Right hindlimb (tissue), 1 donor: ENCODE data around the gene FOXP1.

Experiments used
- DNase-seq: peaks from one replicate; pipeline ENCODE4 v3.0.0-alpha.2; 2018

Gene FOXP1

DNA sequence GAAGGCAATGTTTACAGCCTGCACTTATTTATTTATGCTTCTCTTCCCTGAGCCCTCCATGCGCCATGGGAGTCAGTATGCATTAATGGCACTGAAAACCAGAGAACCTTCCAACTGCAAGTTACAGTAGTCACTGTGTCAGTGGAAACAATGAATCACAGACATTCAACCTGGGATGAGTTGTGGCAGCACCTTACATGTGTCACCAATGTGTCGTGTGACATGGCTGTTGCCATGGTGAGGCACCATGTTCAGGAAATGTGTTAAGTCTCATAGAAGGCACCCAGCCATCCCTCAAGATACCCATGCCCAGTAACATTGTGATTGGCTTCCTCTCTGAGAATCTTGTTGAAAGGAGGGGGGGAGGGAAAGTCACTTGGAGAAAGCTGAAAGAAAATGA is 105.0 kb downstream of the FOXP1 start:
- no peak for DNase-seq

DNA sequence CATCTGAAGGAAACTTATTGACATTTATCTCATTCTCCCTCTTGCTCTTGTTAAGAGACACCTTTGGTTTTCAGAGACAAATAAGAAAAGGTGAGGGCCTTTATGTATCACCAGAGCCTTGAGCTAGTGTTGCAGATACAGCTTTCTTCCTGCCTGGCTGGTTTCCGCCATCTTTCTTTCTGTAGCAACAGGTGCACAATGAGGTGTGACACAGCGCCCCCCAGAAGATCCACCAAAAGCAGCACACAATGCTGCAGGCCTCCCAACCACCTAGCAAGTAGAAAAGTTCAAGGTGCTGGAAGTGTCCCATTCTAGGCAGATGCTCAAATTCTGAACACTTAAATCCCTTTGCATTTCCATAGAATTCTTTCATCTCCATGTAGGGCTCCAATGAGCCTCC is 106.6 kb downstream of the FOXP1 start:
- no peak for DNase-seq

DNA sequence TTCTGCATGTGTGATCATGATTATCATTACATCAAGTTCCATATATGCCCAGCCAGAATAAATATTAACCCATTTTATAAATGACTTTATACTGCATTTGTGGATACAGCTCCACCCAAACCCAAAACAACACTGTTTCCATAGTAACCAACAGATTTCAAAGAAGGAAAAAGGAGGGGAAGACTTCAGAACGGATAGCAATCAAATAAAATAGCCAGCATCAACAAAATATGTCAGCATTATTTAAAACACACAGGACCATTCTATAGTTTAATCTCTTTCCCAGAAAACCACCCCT is 114.4 kb downstream of the FOXP1 start:
- no peak for DNase-seq

DNA sequence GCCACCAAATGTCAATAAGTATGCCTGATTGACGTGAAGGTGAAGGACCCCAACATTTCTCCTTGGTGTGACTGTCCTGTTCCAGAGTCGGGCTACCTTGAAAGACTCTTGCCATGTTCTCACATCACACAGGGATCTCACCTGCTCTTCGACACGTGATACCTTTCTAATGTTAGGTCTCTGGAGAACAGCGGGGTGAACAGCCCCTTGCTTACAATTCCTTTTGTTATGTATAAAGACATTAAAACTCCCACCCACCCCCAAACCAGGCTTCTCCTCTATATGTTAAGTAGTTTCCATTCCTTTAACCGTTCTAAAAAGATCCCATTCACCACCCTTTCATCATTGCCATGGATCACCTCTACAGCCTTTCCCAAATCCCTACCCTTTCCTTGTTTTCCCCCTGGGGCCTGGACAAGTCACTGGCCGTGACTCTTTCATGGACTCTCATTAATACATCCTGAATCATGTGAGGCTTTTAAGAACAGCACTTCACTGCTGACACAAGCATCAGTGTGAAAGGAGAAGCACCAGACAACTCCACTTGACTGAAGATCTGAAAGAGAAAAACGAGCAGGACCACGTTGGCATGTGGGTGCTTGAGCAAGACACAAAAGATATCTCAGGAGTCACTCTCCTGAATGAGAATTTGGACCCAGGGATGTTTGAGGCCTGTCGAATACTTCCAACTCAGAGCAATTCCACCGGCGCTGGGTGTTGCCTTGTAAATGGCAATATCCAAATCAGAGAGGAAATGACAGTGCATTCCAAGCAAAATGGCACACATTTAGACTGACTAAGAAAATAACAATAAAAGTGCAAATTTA is 115.0 kb downstream of the FOXP1 start:
- DNase-seq, result no peak

DNA sequence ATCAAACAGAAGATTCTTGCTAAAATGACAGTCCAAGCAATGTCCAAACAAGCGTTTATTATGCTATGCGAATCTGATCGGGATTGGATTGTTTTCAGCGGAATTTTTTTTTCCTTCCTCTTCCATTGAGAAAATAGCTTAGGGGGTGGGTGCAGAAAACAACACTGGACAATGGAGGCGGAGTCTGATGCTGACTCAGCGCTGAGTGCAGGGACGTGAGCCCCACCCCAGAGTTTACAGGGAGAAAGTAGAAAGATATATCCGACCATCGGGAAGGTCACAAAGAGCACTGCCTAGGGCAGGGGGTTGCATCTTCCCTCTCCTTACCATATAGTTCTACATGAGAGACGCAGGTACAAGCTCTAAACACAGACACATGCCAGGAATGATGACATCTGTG is 117.0 kb downstream of the FOXP1 start:
- no peak for DNase-seq

DNA sequence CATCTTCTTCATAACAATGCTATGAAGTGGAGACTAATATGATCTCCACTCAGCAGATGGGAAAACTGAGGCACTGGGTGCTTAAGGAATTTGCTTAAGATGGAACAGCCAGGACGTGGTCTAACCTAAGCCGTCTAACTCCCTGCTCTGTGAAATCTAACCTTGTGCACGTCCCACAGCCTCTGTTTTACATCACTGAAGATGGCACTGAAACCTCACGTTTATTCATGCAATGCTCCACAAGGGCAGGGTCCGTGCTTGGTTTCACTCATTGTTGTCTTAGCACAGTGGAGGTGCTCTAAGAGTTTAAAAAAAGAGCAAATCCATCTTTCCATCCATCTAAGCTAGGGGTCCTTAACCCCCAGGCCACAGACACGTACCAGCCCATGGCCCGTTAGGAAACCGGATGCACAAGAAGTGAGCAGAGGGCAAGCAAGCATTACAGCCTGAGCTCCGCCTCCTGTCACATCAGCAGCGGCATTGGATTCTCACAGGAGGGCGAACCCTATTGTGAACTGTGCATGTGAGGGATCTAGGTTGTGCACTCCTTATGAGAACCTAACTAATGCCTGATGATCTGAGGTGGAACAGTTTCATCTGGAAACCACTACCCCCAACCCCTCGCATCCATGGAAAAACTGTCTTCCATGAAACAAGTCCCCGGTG is 118.0 kb downstream of the FOXP1 start:
- DNase-seq, result no peak

DNA sequence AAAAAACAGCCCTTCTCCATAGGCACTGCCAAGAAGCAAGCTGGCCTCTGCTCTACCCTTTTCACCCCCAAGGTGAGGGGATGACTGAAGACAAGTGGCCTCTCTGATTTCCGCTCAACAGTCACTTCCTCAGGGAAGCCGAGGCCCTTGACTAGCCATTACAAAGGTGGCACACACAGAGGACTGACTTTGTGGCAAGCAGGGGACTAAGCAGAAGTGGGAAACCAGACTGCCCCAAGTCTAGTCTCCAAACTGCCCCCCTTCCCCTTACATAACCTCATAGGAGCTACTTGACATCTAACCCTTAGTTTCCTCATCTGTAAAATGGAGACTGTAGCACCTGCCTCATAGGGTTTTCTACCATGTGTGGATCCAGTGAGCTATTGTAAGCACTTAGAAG is 118.9 kb downstream of the FOXP1 start:
- DNase-seq, result no peak

DNA sequence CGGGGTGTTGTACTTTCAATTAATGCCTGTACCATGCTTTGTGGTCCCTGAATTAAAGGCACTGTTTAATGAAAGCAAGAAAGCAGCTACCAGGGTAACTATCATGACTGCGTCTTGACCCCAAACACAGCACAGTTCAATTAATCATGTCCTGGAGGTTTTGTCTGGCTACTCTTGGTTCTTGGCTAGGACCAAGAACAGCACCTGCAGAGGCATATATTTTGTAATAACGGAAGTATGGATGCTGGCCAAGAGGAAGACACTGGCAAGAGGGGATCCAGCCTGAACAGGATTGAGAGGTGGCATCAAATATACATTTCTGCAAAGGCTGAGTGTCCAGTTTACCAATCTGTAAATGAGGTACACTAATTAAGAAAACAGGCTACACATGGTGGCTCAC is 119.9 kb downstream of the FOXP1 start:
- no peak for DNase-seq

DNA sequence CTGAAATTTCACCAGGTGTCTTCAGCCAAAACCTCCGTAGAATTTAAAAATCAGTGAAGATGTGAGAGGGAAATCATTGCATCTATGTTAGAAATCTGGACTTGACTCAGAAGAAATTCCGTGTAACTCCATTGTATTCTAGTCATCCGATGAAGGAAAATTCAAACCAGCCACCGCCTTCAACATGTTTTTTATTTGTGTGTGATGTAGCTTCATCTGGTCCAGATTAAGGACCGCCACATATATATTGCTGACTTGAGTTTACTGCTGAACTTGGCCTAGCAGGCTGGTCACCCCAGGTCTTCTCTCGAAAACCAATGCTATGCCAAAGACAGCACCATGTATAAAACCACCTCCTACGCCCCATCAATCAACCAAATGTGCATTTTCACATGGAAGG is 120.9 kb downstream of the FOXP1 start:
- DNase-seq, result no peak

DNA sequence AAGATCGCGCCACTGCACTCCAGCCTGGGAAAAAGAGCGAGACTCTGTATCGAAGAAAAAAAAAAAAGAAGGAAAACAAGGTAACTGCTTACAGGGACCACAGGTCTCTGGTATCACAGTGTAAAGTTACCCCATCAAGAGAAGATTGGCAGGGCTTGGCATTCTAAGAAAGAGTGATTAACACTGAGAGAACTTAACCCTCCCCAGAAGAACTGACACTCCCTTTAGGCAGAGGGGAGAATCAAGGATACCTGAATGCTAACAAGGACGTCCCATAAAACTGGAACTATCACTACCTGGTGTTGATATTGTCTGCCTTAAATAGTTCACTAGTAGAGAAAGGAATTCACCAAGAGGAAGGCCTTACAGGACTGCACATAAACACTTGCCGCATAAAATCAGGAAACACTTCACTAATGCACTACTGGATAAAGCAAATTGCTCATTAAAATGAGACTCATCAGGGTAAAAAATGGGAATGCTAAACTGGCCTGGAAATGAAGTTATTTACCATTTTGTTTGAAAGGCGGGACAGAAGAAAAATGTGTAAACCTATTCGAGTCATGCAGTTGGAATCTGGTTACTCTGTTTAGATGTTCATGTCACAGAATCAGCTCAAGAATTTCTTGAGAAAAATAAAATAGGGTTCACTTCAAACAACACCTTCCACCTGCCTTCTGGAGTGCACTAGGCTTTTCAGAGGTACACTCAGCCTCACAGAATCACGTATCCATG is 121.6 kb downstream of the FOXP1 start:
- no peak for DNase-seq

DNA sequence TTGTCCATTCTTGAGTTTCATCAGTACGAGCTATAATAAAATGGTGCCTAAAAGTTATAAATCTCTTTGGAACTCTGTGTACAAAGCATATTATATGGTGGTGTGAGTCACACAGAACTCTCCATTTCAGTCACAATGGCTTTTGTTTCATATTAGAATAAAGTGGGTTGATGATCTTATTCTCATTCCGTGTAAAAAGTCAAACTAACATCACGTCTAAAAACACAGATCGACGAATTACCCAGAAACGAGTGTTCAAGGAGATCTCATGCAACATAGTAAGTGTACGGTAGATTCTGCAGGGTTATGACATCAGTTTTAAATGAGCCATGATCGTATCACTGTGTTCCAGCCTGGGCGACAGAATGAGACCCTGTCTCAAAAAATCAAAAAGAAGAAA is 122.4 kb downstream of the FOXP1 start:
- DNase-seq, result no peak

DNA sequence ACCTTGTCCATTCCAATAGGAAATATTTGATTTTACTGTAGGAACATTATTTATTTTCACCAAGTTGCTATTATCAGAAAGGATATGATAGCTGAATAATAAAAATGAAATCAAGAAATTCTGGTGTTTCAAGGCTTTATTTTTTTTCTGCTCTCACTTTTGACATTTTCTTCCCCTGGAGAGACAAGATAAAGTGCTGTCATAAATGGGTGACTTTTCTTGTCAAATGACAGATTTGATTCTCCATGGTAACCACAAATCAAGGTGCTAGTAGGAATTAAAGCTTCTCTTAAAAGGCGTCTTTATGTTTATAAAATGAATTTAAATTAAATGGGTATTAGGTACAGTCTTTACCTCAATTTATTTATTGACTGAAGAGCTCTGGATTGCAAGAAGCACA is 124.6 kb downstream of the FOXP1 start:
- DNase-seq, result no peak

DNA sequence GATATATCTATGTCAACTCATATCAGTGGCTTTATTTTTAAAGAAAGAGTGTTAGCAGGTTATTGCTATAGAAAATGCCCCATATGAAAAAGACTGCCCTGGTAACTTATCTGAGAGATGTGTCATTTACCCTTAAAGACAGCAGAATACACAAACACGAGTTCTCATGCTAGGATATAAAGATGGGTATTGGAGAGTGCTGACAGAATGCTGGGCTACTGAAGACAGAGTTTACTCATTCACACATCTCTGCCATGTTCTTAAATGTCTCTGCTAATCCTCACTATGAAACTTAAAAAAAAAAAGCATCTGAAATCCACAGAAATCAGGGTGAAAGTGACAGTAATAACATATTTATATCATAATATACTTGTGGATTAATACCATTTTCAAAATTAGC is 126.7 kb downstream of the FOXP1 start:
- no peak for DNase-seq

DNA sequence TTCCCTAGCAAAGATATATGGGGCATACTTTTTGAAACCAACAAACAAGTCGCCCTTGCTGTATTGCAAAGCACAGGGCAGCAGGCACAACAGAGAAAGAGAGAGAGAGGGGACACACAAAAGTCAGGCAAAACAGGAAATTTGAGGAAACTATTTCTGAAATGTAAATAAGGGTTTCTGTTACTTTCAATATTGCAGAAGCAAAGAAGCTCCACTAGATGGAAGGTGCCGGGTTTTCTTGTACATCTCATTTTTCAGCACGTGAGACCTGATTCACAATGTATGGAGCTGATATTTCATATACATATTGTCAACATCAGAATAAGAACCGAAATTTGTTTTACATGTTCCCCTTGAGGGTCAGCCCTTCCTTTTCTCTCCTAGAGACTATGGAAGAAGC is 127.4 kb downstream of the FOXP1 start:
- no peak for DNase-seq

DNA sequence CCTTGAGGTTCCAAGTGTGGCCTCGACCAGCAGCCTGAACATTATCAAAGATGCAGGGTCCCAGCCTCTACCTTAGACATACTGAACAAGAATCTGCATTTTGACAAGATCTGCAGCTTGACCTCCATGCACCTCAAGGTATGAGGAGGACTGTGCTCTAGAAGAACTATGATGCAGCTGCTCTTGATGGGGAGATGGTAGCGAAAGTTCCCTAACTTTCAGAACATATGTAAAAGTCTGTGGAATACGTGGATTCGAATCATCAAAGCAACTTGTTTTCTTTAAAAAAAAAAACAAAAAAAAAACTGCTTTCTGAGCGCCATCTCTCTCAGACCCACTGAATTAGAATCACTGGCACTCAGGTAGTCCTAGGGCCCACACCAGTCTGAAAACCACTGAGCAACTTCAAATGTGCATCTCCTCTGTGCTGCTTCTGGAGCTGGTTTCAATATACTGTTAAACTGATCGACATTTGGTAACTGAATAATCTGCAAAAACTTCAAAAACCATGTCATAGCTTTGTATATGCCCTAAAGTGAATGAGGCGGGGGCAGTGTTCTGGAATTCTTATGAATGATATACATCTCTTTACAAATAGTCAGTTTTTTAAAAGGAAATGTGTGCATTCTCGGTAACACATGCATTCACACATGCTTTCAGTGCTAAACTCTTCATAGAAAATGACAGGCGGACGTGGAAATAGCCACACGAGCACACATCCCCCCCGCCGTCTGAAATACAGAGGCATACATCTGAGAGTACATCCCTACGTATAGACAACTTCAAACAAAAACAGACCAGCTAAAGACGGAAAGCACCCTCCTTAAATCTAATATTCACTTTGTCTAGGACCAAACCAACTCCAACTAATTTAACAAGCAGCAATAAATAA is 128.8 kb downstream of the FOXP1 start:
- no peak for DNase-seq

DNA sequence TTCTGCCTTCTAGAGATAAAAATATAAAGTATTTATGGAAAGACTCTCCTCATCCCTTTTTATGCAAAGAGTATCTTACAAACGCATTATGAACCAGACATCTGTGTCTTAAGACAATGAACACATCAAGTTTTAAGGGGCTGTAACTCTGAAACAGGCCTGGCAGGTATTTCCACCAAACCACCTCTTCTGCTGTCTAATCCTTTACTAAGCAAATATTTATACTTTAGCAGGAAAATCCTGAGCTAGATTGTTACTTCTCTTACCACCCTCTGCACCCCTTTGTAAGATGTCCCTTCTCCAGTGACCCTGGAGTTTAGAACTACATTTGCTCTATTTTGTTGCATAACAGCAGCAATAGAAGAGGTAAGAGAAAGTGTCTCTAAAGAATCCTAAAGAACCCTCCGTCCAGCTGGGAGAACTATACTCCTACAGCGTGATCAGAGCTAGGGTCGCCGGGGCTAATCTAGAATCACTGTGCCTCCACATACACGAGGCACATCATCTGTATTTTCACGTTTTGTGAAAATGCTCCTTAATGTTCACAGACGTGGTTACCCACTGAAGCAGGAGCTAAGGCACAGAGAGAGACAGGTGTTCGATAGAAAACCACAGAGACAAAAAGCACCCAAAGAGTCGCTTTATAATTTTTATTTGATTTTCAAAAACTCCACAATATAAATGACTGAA is 129.6 kb downstream of the FOXP1 start:
- DNase-seq, result no peak

DNA sequence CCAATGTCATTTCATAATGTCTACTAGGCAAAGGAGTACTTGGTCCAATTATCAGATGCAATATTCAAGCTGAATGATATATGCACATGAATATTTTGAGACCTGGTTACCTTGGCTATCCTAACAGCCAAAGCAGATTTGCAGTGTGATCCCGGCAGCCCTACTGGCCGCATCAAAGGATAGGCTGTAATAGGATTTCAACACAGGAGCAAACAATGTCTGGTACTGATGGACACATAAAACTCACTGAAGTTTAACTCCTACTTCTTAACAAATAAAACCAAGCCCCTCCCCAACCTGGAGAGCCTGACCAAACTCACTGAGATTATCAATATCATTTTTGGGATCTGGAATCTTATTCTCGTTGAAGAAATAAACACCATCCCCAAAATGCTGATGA is 130.2 kb downstream of the FOXP1 start:
- DNase-seq, result no peak

DNA sequence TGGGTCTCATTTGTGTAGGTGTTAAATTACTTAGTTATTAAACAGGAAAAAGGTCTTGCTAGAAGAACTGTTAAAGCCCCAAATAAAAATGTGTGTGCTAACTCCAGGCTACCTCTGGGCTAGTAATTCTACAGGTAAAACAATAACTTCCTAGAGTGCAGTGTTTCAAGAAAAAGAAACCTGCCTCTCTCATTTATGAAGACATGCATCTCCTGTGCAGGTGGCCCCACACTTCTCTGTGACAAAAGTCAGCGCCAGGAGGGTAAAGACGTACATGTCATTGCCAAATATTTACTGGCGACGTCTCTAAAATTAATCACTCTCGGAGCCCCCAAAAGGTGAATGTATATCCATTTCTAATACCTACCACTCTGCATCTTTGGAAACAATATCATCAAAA is 131.7 kb downstream of the FOXP1 start:
- DNase-seq, result no peak

DNA sequence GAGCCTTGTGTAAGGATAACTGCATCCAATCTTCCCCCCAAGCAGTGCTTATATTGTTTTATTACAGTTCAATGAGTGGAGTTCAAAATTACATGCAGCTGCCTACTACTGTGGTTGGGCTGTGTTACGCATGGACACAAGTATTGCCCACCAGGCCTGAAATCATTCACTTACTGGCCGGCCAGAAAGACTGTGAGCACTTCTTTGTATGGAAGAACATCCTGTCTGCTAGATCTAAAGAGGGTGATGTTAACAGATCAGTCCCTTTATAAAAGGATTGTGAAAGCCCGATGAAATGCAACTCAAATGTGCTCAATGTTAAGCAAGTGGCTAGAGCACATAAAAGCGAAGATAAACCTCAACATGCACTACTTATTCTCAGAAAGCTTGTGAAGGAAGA is 132.5 kb downstream of the FOXP1 start:
- DNase-seq, result no peak

DNA sequence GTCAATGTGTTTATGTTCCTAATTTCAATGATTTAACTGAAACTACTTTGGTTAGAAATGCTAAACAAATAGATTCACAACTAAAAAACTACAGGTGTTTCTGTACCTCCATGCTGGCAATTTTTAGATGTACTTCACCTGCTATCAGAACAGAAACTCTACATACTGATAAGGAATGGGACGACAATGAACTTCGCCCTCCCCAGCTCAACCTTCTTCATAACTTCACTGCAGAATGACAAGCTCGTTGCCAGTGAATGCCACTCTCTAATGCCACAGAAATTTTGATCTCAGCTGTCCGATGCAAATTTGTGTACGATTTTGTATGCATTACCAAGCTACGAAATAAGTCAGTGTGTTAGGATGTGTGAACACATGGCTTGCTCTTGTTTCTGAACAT is 133.4 kb downstream of the FOXP1 start:
- DNase-seq, result no peak

DNA sequence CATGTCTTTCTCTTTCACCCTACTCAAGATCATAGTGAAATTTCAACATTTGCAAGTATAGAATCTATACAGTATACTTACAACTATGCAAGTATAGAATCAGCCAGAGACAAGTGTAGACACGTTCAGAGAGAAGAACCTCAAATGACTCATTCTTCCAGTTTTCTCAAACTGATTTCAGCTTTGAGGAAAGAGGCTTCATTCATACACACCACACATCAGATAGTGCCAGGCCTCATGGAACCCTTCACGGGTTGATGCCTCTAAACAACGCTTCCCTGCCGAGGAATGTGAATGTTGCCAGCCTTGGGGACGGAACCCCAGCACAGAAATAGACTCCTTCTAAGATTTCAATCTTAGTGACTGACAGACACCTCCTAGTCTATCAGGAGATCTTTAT is 135.7 kb downstream of the FOXP1 start:
- DNase-seq, result no peak

DNA sequence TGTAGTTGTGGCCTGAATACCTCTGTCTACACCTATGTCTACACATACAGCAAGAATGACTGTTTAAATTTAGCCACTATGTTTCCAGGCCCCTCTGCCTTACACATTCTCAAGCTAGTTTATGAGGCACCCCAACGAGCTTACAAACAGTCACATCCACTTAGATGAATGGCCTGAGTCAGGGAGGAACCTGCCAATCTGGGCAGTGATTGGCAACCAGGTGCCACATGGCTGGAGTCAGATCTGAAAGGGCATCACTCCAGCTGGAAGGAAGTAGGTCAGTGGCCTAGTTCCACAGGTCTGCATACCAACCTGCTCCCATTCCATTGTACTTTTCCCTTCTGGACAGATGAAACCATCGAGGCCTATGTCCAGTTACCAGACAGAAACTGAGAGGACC is 136.3 kb downstream of the FOXP1 start:
- DNase-seq, result no peak

DNA sequence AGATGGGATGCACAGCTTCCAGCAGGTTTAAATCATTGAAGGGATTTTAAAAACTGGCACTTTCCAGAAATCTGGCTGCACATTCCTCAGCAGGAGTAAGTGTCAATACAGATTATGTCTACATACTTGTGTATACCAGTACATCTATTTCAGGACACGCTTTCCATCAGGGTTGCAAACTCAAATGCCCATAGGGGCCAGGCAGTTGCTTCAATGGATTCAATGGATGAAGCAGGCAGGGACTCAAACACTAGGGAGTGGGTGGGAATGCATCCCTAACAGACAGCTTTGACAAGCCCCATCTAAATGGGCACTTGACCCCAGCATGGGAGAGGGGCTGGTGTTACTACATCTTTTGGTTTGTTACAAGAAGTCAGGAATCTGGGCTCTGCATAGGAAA is 136.8 kb downstream of the FOXP1 start:
- no peak for DNase-seq
